Measurements from ENCODE around the gene ZCCHC8.
"Not testable (repeated sequence)": the region's sequence is repeated elsewhere in the genome, so short reads cannot be mapped to it uniquely, and the experiment has no call there.

Gene ZCCHC8

DNA sequence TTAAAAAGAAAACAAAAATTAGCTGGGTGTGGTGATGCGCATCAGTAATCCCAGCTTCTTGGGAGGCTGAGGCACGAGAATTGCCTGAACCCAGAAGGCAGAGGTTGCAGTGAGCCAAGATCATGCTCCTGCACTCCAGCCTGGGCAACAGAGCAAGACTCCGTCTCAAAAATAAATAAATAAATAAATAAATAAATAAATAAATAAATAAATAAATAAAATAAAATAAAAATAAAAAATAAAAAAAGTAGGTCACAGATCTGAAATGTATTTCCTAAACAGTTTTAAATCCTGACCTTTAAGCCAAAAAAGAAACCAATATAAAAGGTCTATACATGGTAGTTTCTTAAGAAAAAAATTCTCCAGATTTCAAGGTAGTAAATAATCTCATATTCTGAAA is 12.3 kb upstream of the ZCCHC8 start:
- not testable (repeated sequence) for DNase-seq (ENCODE audit: low read depth in 2 of 2, low spot score in 1 of 2)

DNA sequence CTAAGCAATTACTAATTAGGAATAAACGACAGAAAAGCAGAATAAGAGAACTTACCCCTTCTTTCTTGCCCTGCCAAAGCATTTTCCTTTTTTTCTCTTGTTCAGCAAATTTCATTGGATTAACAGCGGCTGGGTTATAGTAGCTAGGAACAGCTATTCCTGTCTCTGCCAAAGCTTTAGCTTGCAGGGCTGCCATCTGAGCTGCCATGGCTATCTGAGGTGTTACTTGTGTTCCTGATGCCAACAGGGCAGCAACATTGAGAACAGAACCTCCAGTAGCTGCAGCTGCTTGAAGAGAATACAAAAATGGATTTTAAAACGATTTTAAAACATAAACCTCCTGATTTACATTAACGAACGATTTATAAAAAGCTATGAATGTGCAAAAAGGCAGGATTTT is 7.4 kb upstream of the ZCCHC8 start:
- DNase-seq (ENCODE audit: low read depth in 2 of 2, low spot score in 1 of 2): no peak

DNA sequence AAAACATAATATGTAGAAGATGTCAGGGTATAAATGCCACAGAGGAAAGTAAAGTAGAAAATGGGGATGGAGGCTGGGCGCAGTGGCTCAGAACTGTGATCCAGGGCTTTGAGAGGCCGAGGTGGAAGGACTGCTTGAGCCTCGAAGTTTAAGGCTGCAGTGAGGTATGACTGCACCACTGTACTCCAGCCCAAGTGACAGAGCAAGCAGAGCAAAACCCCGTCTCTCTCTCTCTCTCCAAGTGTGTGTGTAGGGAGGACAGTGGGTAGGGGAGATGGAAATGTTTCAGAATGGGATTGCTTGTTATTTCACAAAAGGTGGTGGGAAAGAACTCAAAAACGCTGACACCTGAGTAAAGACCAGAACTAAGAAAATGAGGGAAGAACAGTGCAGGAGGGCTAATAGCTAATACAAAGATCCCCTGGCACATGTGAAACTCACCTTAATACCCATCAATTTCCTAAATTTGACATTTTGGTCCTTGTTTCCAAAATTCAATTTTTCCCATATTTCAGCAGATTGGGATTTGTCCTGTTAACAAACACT is 5.7 kb upstream of the ZCCHC8 start:
- no peak for DNase-seq (ENCODE audit: low read depth in 2 of 2, low spot score in 1 of 2)

DNA sequence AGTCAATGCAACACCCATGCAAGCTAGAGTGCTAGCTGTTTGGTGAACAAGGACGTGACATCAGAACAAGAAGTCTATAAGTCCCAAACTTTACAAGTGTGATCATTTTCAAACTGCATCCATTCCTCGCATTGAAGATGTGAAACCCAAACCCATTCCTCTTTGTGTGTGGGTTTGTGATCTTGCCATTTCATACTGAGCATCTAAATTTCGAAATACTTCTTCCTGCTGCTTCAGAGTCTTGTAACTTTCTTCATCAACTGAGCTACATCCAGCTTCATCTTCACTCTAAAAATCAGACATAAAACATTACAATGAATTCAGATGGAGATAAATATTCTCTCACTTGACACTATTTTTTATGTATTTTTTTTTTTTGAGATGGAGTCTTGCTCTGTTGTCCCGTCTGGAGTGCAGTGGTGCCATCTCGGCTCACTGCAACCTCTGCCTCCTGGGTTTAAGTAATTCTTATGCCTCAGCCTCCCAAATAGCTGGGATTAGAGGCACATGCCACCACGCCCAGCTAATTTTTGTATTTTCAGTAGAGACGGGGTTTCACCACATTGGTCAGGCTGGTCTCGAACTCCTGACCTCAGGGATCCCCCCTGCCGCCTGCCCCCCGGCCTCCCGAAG is 4.8 kb upstream of the ZCCHC8 start:
- DNase-seq (ENCODE audit: low read depth in 2 of 2, low spot score in 1 of 2): no peak

DNA sequence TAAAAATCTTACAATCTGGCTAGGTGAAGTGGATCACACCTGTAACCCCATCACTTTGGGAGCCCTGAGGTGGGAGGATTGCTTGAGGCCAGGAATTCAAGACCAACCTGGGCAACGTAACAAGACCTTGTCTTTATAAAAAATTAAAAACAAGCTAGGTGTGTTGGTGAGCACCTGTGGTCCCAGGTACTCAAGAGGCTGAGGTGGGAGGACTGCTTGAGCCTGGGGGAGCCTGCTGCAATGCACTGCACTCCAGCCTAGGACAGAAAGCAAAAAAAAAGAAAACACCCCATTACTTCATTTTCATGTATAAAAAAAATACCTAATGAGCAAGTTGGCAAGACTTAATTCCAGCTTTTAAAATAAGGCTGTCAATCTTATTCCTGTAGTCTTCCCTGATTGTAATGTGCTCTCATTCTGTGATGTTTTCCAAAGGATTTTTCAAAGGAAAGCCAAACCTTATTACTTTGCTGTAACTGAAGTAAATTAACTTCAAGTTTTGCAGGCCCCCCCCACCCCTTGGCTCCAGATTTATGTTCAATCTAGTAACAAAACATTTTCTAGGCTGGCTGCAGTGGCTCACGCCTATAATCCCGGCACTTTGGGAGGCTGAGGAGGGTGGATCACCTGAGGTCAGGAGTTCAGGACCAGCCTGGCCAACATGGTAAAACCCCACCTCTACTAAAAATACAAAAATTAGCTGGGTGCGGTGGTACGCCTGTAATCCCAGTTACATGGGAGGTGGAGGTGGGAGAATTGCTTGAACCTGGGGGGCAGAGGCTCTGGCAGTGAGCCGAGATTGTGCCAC is 3.3 kb upstream of the ZCCHC8 start:
- DNase-seq (ENCODE audit: low read depth in 2 of 2, low spot score in 1 of 2): no peak

DNA sequence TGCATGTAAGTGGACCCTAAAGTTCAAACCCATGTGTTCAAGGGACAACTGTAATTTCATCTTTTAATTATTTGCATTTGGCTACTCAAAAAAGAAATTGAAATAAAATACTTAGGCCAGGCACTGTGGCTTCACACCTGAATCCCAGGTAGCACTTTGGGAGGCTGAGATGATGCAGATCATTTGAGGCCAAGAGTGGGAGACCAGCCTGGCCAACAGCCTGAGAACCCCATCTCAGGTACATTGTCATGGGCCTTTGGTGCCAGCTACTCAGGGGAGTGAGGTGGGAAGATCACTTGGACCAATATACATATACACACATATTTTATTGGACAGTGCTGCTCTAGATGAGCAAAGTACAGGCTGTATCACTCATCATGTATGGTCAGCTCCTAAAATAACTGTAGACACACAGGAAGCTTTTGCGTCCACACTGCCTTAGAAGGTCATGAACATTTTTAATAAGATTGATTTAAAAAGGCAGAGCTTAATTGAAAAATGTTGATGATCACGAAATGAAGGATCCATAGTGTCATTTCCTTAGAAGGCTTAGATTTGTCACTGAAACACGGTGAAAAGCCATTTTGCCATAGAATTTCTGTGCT is 2.5 kb upstream of the ZCCHC8 start:
- no peak for DNase-seq (ENCODE audit: low read depth in 2 of 2, low spot score in 1 of 2)

DNA sequence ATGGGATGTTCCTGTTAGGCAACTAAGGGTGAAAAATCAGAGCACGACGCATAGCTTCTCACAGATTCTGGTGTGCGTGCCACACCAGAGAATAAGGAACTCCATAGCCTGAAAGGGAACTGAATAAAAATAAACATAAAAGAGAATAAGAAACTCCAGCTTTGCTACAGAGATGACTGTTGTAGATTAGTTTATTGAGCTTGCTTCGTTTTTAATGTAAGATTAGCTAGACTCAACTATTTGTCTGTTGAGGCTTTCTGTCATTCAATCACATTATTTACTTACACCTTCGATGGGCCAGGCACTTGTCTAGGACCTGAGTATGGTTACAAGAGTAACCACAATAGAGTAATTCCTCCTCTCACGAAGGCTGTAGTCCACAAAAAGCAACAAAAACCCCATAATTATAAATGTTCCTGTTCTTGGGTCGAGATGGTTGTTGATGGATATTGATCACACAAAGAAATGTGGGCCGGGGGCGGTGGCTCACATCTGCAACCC is 807 bp upstream of the ZCCHC8 start:
- no peak for DNase-seq (ENCODE audit: low read depth in 2 of 2, low spot score in 1 of 2)

DNA sequence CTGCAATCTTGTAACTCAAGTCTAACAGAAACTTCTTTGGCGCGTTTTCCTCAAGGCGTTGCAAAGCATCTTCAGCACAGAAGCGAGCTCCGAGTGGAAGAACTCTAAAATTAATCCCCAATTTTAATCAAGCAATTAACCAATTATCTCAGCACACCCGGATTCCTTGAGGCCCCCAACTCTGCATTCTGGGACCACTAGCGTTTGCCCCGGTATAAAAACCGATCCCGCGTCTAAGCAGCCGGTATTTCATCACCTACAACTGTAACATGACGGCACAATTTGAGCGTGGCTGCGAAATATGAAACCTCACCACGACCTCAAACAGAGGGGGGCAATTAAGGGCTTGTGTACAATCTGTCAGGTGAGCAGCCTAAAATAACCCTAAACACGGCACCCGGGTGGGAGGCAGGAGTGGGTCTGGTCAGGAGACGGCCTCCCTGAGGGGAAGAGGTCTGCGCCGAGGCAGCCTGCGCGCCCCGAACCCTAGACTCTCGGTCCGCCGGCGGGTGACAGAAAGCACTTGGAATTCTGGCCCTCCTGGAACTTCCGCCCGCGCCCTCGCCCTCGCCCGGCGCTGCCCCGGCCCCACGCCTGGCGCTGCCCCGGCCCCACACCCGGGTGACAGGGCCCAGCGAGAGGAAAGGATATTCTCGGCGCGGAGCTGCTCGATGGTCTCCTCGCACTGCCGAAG is 594 bp downstream of the ZCCHC8 start:
- DNase-seq (ENCODE audit: low read depth in 2 of 2, low spot score in 1 of 2): peak in 1 of 2 donors; percentile 8

DNA sequence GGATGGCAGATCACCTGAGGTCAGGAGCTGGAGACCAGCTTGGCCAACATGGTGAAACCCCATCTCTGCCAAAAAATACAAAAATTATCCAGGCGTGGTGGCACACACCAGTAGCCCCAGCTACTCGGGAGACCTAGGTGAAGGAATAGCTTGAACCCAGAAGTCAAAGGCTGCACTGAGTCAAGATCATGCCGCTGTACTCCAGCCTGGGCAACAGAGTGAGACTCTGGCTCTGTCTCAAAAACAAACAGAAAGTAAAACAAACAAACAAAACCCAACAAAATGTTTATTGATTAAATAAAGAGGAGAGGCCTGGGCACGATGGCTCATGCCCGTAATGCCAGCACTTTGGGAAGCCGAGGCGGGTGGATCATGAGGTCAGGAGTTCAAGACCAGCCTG is 5.5 kb downstream of the ZCCHC8 start:
- no peak for DNase-seq (ENCODE audit: low read depth in 2 of 2, low spot score in 1 of 2)

DNA sequence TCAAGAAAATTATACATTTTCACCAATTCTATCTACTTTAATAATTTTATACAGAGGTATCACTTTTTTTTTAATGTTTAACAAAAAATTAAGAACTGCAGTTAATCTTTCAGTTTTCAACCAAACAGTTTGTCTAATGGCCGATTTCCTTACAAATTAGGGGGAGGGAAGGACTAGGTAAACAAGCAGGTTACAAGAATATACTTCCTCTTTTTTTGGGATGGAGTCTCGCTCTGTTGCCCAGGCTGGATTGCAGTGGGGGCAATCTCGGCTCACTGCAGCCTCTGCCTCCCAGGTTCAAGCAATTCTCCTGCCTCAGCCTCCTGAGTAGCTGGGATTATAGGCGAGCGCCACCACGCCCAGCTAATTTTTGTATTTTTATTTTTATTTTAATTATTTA is 7.5 kb downstream of the ZCCHC8 start:
- DNase-seq (ENCODE audit: low read depth in 2 of 2, low spot score in 1 of 2): not testable (repeated sequence)

DNA sequence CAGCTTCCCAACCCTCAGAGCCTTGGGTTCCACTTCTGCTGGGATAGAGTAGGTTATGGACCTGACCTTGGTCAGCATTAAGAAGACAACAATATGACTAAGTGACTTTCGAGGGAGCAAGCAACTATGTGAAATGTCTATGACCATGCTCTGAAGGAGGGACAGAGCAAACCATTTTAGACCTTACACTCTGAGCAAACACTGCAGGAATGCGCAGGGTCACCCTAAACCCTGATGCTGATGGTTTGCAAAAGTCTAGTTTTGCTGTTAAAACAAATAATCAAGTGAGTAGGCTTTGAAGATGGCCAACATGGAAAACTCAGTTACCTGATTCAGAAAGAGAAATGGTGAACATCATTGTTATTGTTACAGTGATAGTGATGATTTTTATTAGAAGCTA is 8.7 kb downstream of the ZCCHC8 start:
- no peak for DNase-seq (ENCODE audit: low read depth in 2 of 2, low spot score in 1 of 2)

DNA sequence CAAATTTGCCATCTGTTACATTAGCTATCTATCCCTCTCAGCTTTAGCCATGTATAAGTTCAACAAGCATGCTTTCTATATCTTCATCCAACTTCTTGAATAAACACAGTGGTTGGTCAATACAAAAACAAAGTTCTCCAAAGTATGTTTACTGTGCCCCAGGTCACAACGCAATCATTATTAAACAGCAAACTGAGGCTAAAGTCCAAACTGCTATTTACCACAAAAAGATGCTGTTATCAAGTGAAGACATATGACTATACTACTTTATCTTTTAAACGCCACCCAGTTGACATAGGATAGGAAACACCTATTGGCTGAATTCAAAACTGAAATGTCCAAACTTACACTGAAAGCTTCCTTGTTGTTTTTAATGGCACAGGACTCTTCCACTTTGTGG is 11.7 kb downstream of the ZCCHC8 start:
- no peak for DNase-seq (ENCODE audit: low read depth in 2 of 2, low spot score in 1 of 2)

DNA sequence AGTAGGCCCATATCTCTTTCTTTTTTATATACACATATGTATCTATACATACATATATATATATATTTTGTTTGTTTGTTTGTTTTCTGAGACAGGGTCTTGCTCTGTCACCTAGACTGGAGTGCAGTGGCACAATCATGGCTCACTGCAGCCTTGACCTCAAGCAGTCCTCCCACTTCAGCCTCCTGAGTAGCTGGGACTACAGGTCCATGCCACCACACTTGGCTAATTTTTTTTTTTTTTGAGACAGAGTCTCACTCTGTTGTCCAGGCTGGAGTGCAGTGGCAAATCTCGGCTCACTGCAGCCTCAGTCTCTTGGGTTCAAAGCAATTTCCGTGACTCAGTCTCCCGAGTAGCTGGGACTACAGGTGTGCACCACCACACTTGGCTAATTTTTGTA is 12.9 kb downstream of the ZCCHC8 start:
- not testable (repeated sequence) for DNase-seq (ENCODE audit: low read depth in 2 of 2, low spot score in 1 of 2)

DNA sequence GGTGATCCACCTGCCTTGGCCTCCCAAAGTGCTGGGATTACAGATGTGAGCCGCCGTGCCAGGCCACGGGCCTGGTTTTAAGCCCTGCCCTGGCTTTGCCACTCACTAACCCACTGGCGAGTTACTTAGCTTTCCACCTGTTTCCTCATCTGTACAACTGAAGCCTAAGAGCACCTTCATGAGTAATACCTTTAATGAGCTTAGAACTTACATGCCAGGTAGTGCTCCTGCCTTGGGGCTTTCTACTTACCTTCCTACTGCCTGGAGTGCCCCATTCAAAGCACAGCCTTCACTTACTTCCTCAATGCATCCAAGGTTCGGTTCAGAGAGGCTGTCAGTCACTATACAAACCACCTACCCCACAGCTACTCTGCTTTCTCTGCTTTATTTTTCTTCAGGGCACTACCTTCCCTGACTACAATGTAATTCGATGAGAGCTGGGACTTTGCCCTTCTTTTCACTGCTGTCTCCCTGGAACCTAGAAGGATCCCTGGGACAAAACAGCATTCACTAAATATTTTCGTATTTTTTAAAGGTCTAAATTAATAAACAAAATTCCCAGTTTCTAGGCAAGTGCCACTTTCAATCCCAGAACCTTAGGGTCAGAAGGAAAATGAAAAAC is 13.8 kb downstream of the ZCCHC8 start:
- no peak for DNase-seq (ENCODE audit: low read depth in 2 of 2, low spot score in 1 of 2)

DNA sequence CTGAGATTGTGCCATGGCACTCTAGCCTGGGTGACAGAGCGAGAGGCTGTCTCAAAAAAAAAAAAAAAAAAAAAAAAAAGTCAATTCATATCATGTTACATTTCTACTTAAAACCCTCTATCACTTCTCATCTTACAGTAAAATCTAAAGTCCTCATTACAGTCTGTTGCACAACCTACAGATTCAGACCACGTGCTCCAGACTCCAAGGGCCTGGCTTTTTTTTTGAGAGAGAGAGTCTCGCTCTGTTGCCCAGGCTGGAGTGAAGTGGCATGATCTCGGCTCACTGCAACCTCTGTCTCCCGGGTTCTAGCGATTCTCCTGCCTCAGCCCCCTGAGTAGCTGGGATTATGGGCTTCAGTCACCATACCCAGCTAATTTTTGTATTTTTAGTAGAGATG is 14.4 kb downstream of the ZCCHC8 start:
- DNase-seq (ENCODE audit: low read depth in 2 of 2, low spot score in 1 of 2): not testable (repeated sequence)

DNA sequence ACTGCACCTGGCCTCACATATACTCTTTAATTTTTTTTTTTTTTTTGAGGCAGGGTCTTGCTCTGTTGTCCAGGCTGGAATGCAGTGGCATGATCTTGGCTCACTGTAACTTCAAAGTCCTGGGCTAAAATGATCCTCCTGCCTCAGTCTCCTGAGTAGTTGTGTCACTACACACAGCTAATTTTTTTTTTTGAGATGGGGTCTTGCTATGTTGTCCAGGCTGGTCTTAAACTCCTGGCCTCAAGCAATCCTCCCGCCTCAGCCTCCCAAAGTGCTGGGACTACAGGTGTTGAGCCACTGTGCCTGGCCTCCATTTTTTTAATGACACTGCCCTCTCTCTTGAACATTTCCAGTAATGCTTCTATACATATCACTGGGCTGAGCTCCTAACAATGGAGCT is 16.3 kb downstream of the ZCCHC8 start:
- not testable (repeated sequence) for DNase-seq (ENCODE audit: low read depth in 2 of 2, low spot score in 1 of 2)

DNA sequence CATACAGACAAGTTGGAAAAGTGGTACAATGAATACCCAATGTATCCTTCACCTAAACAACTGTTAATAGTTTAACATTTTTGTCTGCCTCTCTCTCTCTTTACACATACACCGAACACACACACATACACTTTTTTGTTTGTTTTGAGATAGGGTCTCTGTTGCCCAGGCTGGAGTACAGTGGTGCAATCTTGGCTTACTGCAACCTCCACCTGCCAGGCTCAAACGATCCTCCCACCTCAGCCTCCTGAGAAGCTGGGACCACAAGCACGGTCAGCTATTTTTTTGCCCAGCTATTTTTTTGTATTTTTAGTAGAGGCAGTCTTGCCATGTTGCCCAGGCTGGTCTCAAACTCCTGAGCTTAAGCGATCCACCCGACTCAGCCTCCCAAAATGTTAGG is 16.8 kb downstream of the ZCCHC8 start:
- no peak for DNase-seq (ENCODE audit: low read depth in 2 of 2, low spot score in 1 of 2)

DNA sequence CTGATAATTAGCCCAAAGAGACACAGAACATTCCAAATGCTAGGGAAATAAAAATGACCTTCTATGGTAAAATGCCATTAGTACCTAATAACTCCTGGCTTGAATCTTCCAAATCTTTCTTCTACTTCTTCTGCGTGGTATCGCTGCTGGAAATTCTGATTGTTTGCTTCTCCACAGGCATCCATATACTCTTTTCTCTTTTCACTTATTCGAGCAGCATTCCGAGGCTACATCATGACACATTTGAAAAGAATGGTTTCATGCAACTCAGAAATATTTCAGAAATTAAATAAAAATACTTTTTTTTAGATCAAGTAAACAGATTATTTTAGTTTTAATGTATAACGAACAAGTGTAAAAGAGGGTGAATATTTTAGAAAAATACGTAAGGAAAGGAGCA is 18.9 kb downstream of the ZCCHC8 start:
- DNase-seq (ENCODE audit: low read depth in 2 of 2, low spot score in 1 of 2): no peak

DNA sequence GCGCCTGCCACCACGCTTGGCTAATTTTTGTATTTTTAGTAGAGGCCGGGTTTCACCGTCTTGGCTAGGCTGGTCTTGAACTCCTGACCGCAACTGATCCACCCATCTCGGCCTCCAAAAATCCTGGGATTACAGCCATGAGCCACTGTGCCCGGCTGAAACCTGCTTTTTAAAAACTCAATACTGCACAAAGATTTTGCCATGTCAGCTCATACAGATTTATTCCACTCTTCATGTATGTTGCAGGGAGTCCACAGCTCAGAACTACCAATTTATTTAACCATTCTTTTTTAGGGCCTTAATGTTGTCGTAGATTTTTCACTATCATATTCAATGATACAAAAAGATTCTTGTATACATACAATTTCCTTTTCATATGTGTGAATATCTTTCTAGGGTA is 20.0 kb downstream of the ZCCHC8 start:
- DNase-seq (ENCODE audit: low read depth in 2 of 2, low spot score in 1 of 2): no peak

DNA sequence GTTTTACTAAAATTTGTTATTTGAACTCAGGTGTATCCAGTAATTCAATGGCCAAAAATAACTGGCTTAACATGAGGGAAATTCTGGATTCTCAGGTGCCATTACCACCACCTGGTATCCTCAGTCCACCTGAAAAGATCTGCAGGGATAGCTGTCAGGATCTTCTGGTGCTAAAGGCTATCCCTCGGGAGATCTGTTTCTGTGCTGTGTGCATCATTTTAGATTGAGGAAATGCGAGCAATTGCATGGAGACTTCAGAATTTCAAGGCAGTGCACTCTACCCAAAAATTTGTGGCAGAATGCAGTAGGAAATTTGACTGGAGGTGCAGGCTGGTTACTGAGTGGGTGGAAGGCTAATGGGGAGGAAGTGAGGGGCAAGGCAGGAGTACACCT is 26.4 kb downstream of the ZCCHC8 start:
- DNase-seq (ENCODE audit: low read depth in 2 of 2, low spot score in 1 of 2): no peak

Data from stimulated activated CD8-positive, alpha-beta memory T cell treated with anti-CD3 and anti-CD28 coated beads, Interleukin-4, amount 100 ng/mL, for 4 hours (primary cell).